Ovary (tissue), 9 donors: ENCODE data around the gene TPSG1. TPM values are rescaled to one million over a fixed set of nuclear protein-coding genes. Genes with fewer than 3 reads are reported as not detected.

Experiments
- DNase-seq, 5 donors: peaks; one replicate each; pipeline ENCODE4 v3.0.0-alpha.2; 2019 to 2020
- H3K27ac ChIP-seq, 2 donors: fragments of 200-600 bp; one replicate each; pipeline versions ENCODE4 v1.5.1 to v1.8.0; 2019 to 2022
- H3K27me3 ChIP-seq: fragments of 200-600 bp; one replicate; pipeline ENCODE4 v1.8.0; 2022
- H3K36me3 ChIP-seq: fragments of 200-600 bp; sonication (generic); one replicate; pipeline ENCODE4 v1.5.1; 2019
- H3K4me1 ChIP-seq: one replicate; pipeline ENCODE4 v1.8.1; 2013; ENCODE audit warnings: mild to moderate bottlenecking, moderate library complexity; ENCODE audit not compliant: insufficient read depth
- H3K4me3 ChIP-seq: fragments of 200-600 bp; sonication (generic); one replicate; pipeline ENCODE4 v1.5.1; 2017
- H3K9me3 ChIP-seq, 2 donors: fragments of 200-600 bp in 1 of 2; sonication (generic) in 1 of 2; one replicate each; pipeline versions ENCODE4 v1.5.1 to v1.8.1; 2013 to 2019; ENCODE audit warnings: mild to moderate bottlenecking in 1 of 2, moderate library complexity in 1 of 2
- EP300 ChIP-seq: sonication (generic); formaldehyde crosslinking; IDR thresholded peaks from one replicate; pipeline ENCODE4 v1.6.1; 2017; ENCODE audit warnings: antibody characterized with exemption
- POLR2A ChIP-seq: fragments of 450-650 bp; IDR thresholded peaks from one replicate; pipeline ENCODE4 v1.6.1; 2017; ENCODE audit warnings: antibody characterized with exemption, mild to moderate bottlenecking, moderate library complexity
- WGBS, 3 donors: extraction: QIAGEN DNeasy Blood & Tissue Kit in 1 of 3; methylation state at CpG; one replicate each; pipeline versions ENCODE4 v1.1.5 to v1.1.7; 2013 to 2017; 5-methylcytosine and 5-hydroxymethylcytosine counted together
- intact Hi-C, 4 donors: fragments of 100-400 bp; cut with DNase I; formaldehyde crosslinking; loops; one replicate each; pipeline versions ENCODE4 v1.11.0 to v1.15.1; 2022 to 2023
- polyA plus RNA-seq, 2 donors: library from polyadenylated mRNA; stranded (reverse); fragments of 200-250 nt in 1 of 2; fragments of 350-450 nt in 1 of 2; fragmentation: Illumina TruSeq in 1 of 2; extraction: RNeasy Lipid Tissue Mini Kit (QIAGEN cat#74804) in 1 of 2; gene quantifications; one replicate each; pipeline ENCODE4 v1.2.3, GENCODE V29; 2013 to 2014
- total RNA-seq, 7 donors: library from RNA; depleted of rRNA in 2 of 7; stranded (reverse); fragments of >200 nt in 2 of 7; fragmentation: NEBNext Ultra II Directional in 3 of 7; extraction: Animal tissue kit (Norgen Biotek cat#: 25700) in 3 of 7; gene quantifications; one replicate each; pipeline versions ENCODE4 v1.1.0 to v1.2.4, GENCODE V29; 2016 to 2023
- TF ChIP-seq, protein P1 (sequence below), 3 donors: fragments of 450-650 bp in 2 of 3; fragments of 200-600 bp in 1 of 3; IDR thresholded peaks; one replicate each; pipeline versions ENCODE4 v1.5.1 to v1.8.0; 2016 to 2022; ENCODE audit warnings: antibody characterized with exemption in 3 of 3, mild to moderate bottlenecking in 1 of 3
- donor health status: DM: no; HTN: no; CAD: no; lungs with moderate emphysema.
- donor health status: DM: no; HTN: no; CAD: no.
- donor health status: Bipolar disorder and iron deficiency.
- donor health status: DM: yes; HTN: yes; CAD: no.
- donor health status: DM: no; HTN: no; CAD: no.
- donor health status: DM: yes; HTN: yes; CAD: no.

TPSG1 gene
- total and polyA plus RNA-seq, 9 donors, result 0.08 to 1.3 (median 0.22) TPM; not detected in 6

DNA sequence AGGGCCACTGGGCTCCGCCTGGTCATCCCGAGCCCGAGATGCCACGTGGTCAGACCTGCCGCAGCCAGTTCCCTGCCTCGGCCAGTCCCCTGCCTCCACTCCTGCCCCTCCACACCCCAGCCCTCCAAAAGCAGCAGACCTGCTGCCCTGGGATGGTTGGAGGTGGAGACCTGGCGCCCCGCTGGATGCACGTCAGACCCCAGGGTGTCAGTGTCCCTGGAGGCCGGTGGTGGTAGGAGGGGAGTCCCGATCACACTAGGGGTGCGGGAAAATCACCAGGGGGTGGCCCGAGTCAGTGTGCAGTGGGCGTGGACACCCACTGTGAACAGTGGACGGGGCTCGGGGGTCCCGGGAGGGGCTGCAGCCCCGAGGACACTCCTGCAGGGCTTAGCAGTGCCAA lies 26.9 kb downstream of the TPSG1 start:
- TF ChIP-seq, protein P1, sequence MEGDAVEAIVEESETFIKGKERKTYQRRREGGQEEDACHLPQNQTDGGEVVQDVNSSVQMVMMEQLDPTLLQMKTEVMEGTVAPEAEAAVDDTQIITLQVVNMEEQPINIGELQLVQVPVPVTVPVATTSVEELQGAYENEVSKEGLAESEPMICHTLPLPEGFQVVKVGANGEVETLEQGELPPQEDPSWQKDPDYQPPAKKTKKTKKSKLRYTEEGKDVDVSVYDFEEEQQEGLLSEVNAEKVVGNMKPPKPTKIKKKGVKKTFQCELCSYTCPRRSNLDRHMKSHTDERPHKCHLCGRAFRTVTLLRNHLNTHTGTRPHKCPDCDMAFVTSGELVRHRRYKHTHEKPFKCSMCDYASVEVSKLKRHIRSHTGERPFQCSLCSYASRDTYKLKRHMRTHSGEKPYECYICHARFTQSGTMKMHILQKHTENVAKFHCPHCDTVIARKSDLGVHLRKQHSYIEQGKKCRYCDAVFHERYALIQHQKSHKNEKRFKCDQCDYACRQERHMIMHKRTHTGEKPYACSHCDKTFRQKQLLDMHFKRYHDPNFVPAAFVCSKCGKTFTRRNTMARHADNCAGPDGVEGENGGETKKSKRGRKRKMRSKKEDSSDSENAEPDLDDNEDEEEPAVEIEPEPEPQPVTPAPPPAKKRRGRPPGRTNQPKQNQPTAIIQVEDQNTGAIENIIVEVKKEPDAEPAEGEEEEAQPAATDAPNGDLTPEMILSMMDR (IDR thresholded peaks at IDR 0.05), result no peak
- TF ChIP-seq EP300 (no peak), POLR2A (no peak)
- H3K27ac ChIP-seq, result no peak overlapping the region
- no peaks in the 10 kb centered on the region for H3K9me3 ChIP-seq
- no peaks in the 10 kb centered on the region for H3K36me3 ChIP-seq
- intact Hi-C loops, result no loop called here
- H3K4me3 ChIP-seq, result no peak overlapping the region
- no peaks in the 10 kb centered on the region for H3K27me3 ChIP-seq
- no peak for DNase-seq
- 90 to 93% (median 91%) methylated on average over 17 to 18 of the region's 18 CpGs for WGBS, 3 donors
- peaks cover 2% of the 10 kb centered on the region for H3K4me1 ChIP-seq

DNA sequence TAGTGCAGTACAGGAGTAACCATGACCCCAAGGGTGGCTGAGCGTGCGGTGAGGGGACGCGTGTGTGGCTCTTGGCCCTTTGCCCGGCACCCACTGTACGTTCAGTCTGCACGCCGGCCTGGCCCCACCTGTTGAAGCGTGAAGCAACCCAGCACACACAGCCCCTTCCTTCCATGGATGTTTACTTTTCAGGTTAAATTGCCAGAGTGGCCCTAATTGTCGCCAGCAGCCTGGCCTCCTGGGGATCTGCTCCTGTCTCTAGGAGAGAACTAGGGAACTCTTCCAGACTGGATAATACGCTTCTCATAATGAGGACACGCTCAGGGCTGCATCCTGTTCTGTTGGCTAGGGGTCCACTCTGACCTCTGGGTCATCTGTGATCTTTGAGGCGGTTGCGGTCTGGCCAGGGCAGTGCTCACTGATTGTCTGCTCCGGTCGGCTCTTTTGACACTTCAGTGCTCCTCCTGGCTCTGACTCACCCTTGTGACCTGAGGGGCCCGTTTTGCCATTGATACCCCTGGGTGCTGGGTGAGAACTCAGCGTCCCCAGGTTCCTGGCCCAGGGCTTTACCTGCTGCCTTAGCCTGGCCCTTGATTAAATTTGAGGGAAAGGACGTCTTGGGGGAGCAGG lies 27.7 kb downstream of the TPSG1 start:
- H3K36me3 ChIP-seq, result no peaks in the 10 kb centered on the region
- no peaks in the 10 kb centered on the region for H3K9me3 ChIP-seq
- H3K4me3 ChIP-seq, result no peak overlapping the region
- 82 to 84% (median 83%) methylated on average over 19 of the region's 19 CpGs for WGBS, 3 donors
- H3K4me1 ChIP-seq, result peaks cover 2% of the 10 kb centered on the region
- no peak for DNase-seq
- TF ChIP-seq POLR2A, result no peak
- TF ChIP-seq, protein P1 (IDR thresholded peaks at IDR 0.05), result no peak
- TF ChIP-seq EP300, result no peak
- H3K27ac ChIP-seq, result no peak overlapping the region
- intact Hi-C loops, result no loop called here
- no peaks in the 10 kb centered on the region for H3K27me3 ChIP-seq

DNA sequence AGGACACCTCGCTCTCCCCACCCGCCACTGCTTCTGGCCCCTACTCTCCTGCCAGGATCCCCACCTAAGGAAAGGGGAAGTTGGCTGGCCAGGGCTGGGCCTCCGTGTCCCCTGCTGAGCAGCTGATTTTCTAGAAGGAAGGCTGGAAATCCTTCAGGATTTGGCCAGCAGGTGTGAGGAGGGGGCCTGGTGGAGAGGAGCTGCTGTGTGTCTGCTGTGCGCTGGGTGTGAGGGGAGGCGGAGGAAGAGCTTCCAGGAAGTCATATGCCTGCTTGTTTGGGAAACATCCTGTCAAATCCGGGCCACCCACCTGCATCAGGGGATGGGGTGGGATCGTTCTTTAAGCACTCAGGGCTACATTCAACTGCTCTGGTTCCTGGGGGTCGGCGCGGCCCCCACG lies 28.6 kb downstream of the TPSG1 start:
- peaks cover 2% of the 10 kb centered on the region for H3K4me1 ChIP-seq
- H3K36me3 ChIP-seq, result no peaks in the 10 kb centered on the region
- whole genome bisulfite sequencing, 3 donors, result 72 to 78% (median 74%) methylated on average over 9 to 11 of the region's 11 CpGs
- H3K27me3 ChIP-seq, result no peaks in the 10 kb centered on the region
- TF ChIP-seq EP300, result no peak
- no peak for TF ChIP-seq POLR2A
- TF ChIP-seq, protein P1 (IDR thresholded peaks at IDR 0.05), result no peak
- no peaks in the 10 kb centered on the region for H3K9me3 ChIP-seq
- DNase-seq, result no peak
- intact Hi-C loops, result no loop called here
- H3K4me3 ChIP-seq, result no peak overlapping the region
- H3K27ac ChIP-seq, result no peak overlapping the region

DNA sequence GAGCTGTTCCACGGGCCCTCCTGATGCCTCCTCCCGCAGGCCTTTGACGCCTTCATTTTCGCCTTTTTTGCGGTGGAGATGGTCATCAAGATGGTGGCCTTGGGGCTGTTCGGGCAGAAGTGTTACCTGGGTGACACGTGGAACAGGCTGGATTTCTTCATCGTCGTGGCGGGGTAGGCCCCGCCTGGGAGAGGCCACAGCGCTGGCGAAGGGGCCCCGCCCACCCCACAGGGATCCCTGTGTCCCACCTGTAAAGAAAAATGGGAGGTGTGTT lies 29.7 kb downstream of the TPSG1 start:
- Histone ChIP-seq H3K27ac (no peak overlapping the region), H3K4me3 (no peak overlapping the region), H3K27me3 (no peaks in the 10 kb centered on the region), H3K4me1 (peaks cover 2% of the 10 kb centered on the region), H3K36me3 (no peaks in the 10 kb centered on the region), H3K9me3 (no peaks in the 10 kb centered on the region)
- TF ChIP-seq, protein P1 (IDR thresholded peaks at IDR 0.05), result no peak
- no peak for TF ChIP-seq POLR2A
- no peak for TF ChIP-seq EP300
- WGBS, 3 donors, result 78 to 83% (median 80%) methylated on average over 14 of the region's 14 CpGs
- intact Hi-C loops, result loop anchor here in 1 of 4 donors (2.0 kb wide), 1 partner anchor 89 kb away; no protein-coding TSS in a partner anchor
- no peak for DNase-seq
